ENCODE data around the gene TP63.

The TP63 gene

DNA sequence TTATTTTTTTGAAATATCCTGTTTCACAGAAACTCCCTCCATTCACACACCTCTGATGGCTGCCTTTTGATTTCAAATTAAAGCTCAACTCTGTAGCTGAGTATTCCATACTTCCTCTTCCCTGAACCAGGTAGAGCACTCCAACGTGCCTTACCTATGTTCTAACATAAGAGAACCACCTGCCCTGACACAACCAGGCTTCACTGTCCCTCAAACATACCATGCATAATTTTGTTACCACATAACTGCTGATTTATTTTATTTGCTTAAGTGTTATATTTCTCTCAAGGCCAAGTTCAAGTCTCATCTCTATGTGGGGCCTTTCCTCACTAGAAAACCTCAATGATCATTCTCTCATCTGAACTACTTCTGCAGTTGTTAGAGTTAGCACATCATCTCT lies 279.8 kb downstream of the TP63 start:
- TF ChIP-seq ZFX (IDR thresholded peaks at IDR 0.05) = no peak
- TF ChIP-seq, protein P1, sequence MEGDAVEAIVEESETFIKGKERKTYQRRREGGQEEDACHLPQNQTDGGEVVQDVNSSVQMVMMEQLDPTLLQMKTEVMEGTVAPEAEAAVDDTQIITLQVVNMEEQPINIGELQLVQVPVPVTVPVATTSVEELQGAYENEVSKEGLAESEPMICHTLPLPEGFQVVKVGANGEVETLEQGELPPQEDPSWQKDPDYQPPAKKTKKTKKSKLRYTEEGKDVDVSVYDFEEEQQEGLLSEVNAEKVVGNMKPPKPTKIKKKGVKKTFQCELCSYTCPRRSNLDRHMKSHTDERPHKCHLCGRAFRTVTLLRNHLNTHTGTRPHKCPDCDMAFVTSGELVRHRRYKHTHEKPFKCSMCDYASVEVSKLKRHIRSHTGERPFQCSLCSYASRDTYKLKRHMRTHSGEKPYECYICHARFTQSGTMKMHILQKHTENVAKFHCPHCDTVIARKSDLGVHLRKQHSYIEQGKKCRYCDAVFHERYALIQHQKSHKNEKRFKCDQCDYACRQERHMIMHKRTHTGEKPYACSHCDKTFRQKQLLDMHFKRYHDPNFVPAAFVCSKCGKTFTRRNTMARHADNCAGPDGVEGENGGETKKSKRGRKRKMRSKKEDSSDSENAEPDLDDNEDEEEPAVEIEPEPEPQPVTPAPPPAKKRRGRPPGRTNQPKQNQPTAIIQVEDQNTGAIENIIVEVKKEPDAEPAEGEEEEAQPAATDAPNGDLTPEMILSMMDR (conservative IDR thresholded peaks at IDR 0.05) = no peak
- no peak overlapping the region for H3K27ac ChIP-seq

DNA sequence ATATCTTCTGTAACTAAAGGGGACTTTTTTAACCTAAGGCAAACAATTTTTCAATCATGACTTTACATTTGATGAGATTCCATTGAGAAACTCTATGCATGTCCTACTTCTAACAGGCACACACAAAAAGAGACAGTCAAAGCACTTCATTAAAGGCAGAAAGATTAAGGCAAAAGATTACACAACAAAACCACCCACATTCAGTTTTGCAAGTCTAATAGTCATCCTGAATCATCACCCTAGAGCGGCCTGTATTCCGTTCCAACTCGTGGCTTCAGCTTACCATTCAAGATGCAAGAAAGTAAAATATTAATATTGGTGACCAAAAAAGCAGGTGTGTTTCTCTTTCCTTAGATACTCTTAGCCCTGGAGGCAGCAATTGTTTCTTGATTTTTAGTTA lies 283.6 kb downstream of the TP63 start:
- H3K27ac ChIP-seq = no peak overlapping the region
- no peak for TF ChIP-seq ZFX (IDR thresholded peaks at IDR 0.05)
- TF ChIP-seq, protein P1 (conservative IDR thresholded peaks at IDR 0.05) = no peak

DNA sequence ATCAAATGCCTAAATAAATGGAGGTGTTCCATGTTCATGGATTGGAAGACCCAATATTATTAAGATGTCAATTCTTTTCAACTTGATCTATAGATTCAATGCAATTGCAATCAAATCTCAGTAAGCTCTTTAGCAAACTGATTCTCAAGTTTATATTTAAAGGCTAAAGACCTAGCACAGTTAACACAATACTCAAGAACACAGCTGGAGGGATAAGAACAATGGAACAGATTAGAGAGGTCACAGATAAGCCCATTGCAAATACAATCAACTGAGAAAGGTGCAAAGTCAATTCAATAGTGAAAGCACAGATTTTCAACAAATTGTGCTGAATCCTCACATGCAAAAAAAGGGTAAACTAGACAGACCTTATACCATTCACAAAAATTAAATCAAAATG lies 290.6 kb downstream of the TP63 start:
- no peak overlapping the region for H3K27ac ChIP-seq
- no peak for TF ChIP-seq ZFX (IDR thresholded peaks at IDR 0.05)
- TF ChIP-seq, protein P1 (conservative IDR thresholded peaks at IDR 0.05) = no peak

DNA sequence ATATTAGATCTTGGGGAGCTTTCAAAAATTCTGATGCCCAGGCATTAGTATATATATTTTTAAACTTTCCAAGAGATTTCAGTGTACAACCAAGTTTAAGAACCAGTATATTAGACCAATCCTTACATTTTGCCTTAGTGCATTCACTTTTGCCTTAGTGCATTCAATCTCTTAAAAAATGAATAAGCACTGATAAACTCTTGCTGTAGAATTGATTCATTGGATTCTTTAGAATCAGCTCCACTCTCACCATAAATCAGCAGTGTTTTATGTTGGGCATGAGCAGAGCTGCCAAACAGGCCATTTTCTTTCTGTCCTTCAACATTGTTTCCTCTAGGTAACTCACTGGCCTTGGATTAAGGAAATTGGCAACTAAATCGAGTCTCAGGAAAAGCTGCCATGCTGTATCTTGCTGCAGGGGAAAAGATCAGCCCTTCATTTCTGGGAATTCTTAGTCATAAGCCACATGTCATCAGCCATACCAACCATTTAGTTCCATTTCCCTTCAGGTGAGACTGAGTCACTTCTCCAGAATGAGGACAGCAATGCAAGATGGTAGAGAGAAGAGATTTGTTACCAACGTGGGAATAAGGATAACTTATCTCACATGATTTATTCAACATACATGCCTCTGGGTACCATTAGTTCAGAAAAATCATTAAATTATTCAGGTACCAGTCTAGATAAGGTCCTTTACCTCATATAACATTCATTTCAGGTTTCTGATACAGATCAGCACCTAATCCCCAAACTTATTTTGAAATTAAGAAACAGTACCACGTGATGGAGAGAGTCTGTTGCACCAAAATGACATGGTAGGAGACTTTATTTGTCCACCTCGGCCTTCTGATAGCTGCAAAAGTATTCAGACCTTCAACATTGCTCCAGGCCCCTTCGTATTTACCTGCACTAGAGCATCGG lies 297.0 kb downstream of the TP63 start:
- TF ChIP-seq, protein P1 (conservative IDR thresholded peaks at IDR 0.05) = no peak
- TF ChIP-seq ZFX (IDR thresholded peaks at IDR 0.05) = no peak
- no peak overlapping the region for H3K27ac ChIP-seq

DNA sequence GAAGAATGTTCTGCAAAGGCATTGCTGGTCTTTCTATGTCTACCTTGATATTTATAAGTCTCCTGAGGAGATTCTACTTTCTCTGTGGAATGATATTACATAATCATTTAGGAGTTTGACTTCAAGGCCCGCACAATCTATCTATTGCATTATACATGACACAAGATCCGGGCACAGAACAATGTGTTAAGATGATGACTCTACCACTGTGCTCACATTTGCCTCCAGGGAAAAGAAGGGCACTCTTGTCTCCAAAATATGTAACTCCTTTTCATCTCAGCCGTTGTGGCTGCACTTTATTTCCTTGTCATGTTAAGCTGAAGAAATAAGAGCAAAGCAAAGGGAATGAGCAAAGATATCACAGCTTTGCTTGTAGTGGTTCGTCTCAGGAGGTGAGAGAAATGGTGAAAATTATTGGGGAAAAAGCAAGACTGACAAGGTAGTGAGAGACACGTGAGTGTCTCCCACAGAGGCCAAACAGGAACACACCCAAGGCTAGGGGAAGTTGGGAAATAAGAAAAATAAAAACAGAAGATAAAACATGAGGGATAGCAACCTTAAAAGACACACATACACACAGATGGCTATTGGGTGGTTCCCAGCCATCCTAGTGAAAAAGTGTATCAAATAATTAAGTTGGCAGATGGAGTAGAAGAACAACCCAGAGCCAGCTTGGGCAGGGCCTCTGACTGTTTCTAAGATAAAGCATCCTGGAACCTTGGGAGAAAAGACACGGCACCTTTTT lies 305.2 kb downstream of the TP63 start:
- H3K27ac ChIP-seq = no peak overlapping the region

DNA sequence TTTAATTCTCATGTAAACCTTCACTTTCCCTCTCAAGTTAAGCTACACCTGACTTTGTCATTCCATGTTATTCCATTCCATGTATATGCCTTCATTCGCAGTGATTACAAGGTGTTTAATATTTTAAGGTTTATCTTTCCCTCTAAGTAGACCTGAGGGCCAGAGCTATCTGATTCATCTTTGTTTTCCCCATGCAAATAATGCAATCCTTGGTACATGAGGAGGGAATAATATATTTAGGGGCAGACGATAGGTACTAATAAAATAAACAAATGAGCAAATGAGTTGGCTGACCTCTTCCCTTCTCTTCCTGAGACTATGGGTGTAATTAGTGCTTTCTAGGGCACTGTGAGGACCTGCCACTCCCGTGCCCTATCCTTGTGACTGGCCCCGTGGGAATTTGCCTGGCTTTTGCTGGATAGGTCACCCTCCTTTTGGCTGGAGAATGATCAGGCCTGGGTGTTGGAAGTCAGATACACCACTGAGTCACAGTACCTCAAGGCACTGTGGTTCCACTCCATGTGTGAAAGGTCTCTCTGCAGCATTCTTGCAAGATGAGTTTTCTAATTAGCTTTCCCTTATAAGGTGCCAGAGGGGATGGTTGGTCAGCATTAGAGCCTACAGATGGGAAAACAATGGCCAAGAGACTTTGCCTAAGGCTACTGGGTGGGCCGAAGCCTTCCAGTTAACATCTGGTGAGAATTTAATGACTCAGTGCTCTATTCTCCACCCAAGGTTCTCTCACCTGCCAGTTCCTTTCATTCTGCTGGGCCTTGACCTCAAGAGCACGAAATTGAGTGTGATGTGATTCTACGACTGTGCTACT lies 306.3 kb downstream of the TP63 start:
- no peak for TF ChIP-seq ZFX (IDR thresholded peaks at IDR 0.05)
- TF ChIP-seq, protein P1 (conservative IDR thresholded peaks at IDR 0.05) = no peak
- no peak overlapping the region for H3K27ac ChIP-seq

More for the DNA sequence above, 305.2 kb downstream of the TP63 start:
- TF ChIP-seq, protein P1 (conservative IDR thresholded peaks at IDR 0.05) = no peak
- no peak for TF ChIP-seq ZFX (IDR thresholded peaks at IDR 0.05)

All from C4-2B (cell line).